Prostate gland (tissue), 2 donors: ENCODE measurements around the gene TFRC.

Experiments
- CTCF ChIP-seq, 4 experiments: fragments of 200-600 bp in 2 of 4; fragments of 450-650 bp in 2 of 4; sonication (generic) in 2 of 4; IDR thresholded peaks; 1 replicate in 3 of 4; 2 replicates in 1 of 4; pipeline ENCODE4 v1.5.1; 2016 to 2019; ENCODE audit warnings: antibody characterized with exemption in 4 of 4, mild to moderate bottlenecking in 2 of 4, moderate library complexity in 2 of 4
- POLR2AphosphoS5 ChIP-seq: sonication (generic); formaldehyde crosslinking; IDR thresholded peaks from one replicate; pipeline ENCODE4 v1.6.1; 2017; ENCODE audit warnings: antibody characterized with exemption

GRCh38 chr3:196007744-196008335, 74.0 kb downstream of the TFRC start:
- TF ChIP-seq CTCF (IDR thresholded peaks at IDR 0.05) (no peak), POLR2AphosphoS5 (no peak)
